Epithelial cell of proximal tubule (primary cell): Measurements from ENCODE around the gene ATP5F1A. TPM values are rescaled to one million over a fixed set of nuclear protein-coding genes. Genes with fewer than 3 reads are reported as not detected.

Experiments
- DNase-seq: peaks from one replicate; pipeline ENCODE4 v3.0.0-alpha.2; 2011; ENCODE audit warnings: low read depth
- H3K4me3 ChIP-seq: 2 replicates; pipeline ENCODE4 v1.5.1; 2011; ENCODE audit warnings: low read depth, mild to moderate bottlenecking, low read length
- CTCF ChIP-seq: conservative IDR thresholded peaks from 2 replicates; pipeline ENCODE4 v1.5.1; 2012; ENCODE audit warnings: low read depth, mild to moderate bottlenecking, low read length
- total RNA-seq: library from RNA; depleted of rRNA; stranded (reverse); fragments of >200 nt; gene quantifications from 2 replicates; pipeline ENCODE4 v1.2.3, GENCODE V29; 2015

The ATP5F1A gene
- total RNA-seq, 1 donor from 2014 or later: 730 TPM

GRCh38 chr18:46068763-46069162, 29.3 kb downstream of the ATP5F1A start:
- no peak for DNase-seq
- H3K4me3 ChIP-seq: no peak overlapping the region
- TF ChIP-seq CTCF: no peak

GRCh38 chr18:46067438-46068007, 30.6 kb downstream of the ATP5F1A start:
- DNase-seq: no peak
- TF ChIP-seq CTCF: no peak

GRCh38 chr18:46062781-46063180, 35.3 kb downstream of the ATP5F1A start:
- H3K4me3 ChIP-seq: no peak overlapping the region
- DNase-seq: no peak

More at GRCh38 chr18:46067438-46068007, 30.6 kb downstream of the ATP5F1A start:
- H3K4me3 ChIP-seq: no peak overlapping the region

GRCh38 chr18:46061796-46062195, 36.3 kb downstream of the ATP5F1A start:
- TF ChIP-seq CTCF: no peak
- no peak overlapping the region for H3K4me3 ChIP-seq
- DNase-seq: no peak

More at GRCh38 chr18:46062781-46063180, 35.3 kb downstream of the ATP5F1A start:
- TF ChIP-seq CTCF: no peak

GRCh38 chr18:46061387-46061786, 36.7 kb downstream of the ATP5F1A start:
- TF ChIP-seq CTCF: no peak
- DNase-seq: no peak

GRCh38 chr18:46060359-46060841, 37.7 kb downstream of the ATP5F1A start:
- no peak for DNase-seq
- no peak overlapping the region for H3K4me3 ChIP-seq
- TF ChIP-seq CTCF: no peak

More at GRCh38 chr18:46061387-46061786, 36.7 kb downstream of the ATP5F1A start:
- no peak overlapping the region for H3K4me3 ChIP-seq

GRCh38 chr18:46055838-46056230, 42.3 kb downstream of the ATP5F1A start:
- TF ChIP-seq CTCF: no peak

More at GRCh38 chr18:46055838-46056230, 42.3 kb downstream of the ATP5F1A start:
- no peak overlapping the region for H3K4me3 ChIP-seq
- no peak for DNase-seq
